Stimulated activated naive CD4-positive, alpha-beta T cell (primary cell): ENCODE data around the gene TENM4.

Experiments used
- DNase-seq, 6 experiments: peaks; one replicate each; lab custom pipeline; 2025; lab: John Stamatoyannopoulos, UW

Gene TENM4

GRCh38 chr11:79447038-79447786, 6.4 kb upstream of the TENM4 start:
- DNase-seq, result no peak

DNA sequence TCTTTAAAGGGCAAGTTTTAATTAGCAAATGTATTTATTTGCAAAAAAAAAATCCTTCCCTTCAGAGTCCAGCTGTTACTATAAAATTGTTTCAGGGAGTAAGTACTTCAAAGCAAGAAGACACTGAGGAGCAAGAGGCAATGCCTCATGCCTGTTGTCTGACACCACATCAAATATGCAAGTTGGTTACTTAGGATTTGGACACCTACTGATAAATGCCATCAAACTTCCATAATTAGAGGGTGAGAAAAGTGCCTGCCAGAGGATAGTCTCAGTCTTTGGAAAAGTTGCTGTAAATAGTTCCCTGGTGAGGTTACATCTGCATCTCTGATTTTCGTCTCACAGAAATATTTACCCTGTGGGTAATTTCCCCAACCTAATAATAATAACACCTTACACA, 4.1 kb upstream of the TENM4 start:
- DNase-seq, result no peak

- no peak for DNase-seq
Measured at GRCh38 chr11:79441461-79441875, 638 bp upstream of the TENM4 start.

DNA sequence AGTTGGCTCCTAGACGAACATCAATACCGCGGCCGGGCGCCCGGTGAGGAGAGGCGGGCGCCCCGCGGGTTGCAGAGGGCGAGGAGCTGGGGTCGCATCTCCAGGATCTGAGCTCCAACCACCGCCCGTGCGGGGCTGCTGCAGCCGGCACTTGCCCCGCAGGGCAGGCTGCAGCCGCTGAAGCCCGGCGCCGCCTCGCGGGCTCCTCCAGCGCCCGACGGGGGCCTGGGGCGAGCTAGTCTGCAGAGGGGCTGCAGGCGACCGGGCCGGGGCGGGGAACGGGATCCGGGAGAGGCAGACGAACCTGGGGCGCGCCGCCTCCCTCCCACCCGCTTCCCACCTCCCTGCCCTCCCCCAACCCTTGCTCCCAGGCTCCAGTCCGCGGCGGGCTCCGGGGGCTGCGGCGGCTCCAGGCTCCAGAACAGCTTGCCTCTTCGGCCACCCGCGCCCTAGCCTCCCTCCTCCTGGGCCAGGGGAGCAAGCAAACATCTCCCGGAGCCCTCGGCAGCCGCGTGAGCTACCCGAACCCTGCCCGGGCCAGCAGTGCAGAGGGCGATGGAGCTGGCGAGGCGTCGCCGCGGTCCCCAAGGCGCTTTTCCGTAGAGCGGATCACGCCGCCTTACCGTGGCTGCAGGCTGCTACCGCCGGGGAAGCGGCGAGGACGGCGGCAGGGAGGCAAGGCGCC, 802 bp downstream of the TENM4 start:
- DNase-seq, result no peak

- no peak for DNase-seq
Measured at GRCh38 chr11:79439410-79439885, 1.4 kb downstream of the TENM4 start.

GRCh38 chr11:79438631-79439409, 2.0 kb downstream of the TENM4 start:
- no peak for DNase-seq

DNA sequence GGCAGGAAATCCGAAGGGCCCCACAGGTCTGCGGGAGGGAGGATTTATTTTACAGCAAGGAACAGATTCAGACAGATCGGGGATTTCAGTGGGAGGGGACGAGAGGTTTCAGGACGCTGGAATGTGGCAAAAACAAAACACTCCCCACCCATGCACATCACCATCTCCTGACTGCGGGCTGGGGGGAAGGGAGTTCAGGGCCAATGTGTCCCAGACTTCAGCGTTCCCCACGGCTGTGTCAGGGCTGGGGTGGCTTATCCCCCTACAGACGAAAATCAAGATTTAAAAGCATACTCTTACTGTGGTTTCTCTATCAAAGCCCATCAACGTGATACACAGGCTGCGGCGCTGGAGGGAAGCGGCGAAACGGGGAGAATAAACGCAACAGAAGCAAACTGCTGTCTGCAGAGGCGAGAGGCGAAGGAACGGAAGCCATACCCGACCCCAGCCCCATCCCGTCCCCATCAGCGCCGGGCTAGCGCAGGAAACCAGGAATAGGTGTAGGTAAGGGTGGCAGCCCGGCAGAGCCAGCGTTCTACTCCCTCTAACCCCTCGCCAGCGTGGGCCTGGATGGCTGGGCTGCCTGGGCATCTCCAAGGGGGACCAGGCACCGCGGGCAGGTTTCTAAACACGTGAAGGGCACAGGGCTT, 2.7 kb downstream of the TENM4 start:
- no peak for DNase-seq

DNA sequence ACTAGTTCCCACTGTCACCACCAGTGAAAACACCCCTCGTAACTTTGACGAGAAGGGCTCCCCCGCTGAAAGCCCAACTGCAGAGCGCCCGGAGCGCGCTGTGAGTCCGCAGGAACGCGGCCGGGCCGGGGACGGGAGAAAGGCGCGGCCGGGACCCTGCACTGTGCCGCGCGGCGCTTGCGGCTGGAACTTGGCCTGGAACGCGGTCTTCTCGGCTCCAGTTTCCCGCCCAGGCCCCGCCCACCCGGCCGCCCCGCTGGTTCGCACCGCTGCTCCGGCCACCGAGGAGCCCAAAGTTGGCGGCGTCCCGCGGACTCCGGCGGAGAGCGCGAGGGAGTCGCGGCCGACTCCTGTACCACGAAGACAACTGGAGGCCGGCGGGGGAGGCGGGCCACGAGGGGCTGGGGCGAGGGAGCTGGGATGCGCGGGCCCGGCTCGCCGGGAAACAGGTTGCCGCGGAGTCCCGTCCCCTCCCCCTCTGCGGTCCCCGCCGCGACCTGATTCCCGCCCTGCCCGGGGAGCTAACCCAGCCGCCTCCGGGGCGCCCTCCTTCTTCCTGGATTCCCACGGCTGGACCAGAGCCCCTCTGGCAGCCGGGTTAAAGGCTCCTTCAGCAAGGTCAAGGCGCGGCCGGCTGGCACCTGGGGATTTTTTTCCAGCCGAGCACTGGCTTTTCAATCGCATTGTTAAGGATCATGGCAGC, 3.4 kb downstream of the TENM4 start:
- no peak for DNase-seq

DNA sequence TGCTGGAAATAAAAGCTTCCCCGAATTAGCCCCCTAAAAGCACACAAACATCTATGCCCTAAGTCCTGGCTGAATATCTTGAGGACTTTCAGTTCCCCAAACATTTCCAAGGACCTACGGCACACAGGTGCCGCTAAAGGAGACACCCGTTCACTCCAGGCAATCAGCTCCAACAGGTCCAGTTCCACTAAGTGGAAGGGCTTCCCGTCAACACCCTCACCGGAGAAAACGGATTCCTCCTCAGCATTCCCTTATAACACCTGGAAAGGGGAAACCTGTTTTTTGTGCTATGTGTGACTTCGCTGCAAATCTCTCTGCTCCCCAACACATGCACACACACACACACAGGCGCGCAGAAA, 3.9 kb downstream of the TENM4 start:
- no peak for DNase-seq

- DNase-seq, result no peak
Measured at GRCh38 chr11:79434283-79434682, 6.5 kb downstream of the TENM4 start.

- no peak for DNase-seq
Measured at GRCh38 chr11:79432138-79432537, 8.7 kb downstream of the TENM4 start.

GRCh38 chr11:79431535-79431934, 9.3 kb downstream of the TENM4 start:
- no peak for DNase-seq

DNA sequence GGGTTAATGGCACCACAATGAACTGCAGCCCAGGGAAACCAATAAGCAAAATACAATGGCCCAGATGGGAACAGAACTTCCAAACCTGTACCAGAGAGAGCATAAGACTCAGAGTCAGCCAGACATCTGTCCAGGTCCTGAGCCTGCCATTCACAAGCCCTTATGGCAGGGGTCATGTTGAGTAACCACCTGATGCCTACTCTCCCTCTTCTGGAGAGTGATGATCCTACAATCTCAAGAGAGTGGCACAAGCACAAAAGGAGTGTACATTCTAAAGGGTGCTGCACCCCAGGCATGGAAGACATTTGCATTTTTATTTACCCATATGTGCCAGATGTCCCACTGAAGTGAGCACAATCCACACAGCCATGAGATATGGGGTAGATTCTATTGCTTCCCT, 10.6 kb downstream of the TENM4 start:
- no peak for DNase-seq

DNA sequence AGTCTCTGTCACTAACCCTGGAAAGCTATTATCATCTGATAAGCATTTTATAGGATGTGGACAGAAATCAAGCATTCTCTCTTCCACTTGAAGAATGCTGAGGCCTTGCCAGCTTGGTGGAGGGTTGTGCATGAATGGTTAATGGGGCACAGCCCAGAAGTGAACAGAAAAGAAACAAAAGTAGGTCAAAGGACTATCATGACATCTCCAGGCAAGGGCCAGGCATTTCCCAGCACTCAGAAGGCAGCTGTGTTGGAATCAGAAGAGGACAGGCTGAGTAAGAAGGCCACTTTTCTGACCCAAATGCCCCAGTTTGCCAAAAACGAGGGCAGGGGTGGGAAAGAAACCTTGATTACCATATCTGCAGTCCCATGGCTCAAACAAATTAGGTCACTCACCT, 12.4 kb downstream of the TENM4 start:
- no peak for DNase-seq

- DNase-seq, result no peak
Measured at GRCh38 chr11:79427611-79428327, 13.1 kb downstream of the TENM4 start.

- no peak for DNase-seq
Measured at GRCh38 chr11:79427126-79427525, 13.7 kb downstream of the TENM4 start.

DNA sequence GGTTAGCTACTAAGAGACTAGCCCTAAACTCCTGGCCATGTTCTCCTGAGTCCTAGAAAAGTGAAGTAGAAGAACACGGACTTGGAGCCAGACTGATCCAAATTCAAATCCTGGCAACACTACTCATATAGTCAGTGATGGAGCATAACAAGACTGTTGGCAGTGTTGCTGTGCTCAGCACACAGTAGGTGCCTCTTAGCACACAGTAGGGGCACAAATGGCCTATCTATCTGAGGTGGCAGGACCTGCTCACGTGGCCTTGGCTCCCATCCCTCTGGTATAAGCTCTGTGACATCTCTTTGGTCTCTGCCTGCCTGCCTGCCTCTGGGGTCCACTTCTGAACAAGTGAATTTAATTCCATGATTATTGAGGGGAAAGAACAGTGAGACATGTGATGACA, 15.4 kb downstream of the TENM4 start:
- no peak for DNase-seq

- DNase-seq, result no peak
Measured at GRCh38 chr11:79423736-79424135, 17.1 kb downstream of the TENM4 start.

- no peak for DNase-seq
Measured at GRCh38 chr11:79422866-79423265, 18.0 kb downstream of the TENM4 start.

GRCh38 chr11:79421820-79422219, 19.0 kb downstream of the TENM4 start:
- no peak for DNase-seq

- DNase-seq, result no peak
Measured at GRCh38 chr11:79419120-79419519, 21.7 kb downstream of the TENM4 start.
